GM19240 (cell line): ENCODE measurements around the gene MZF1.
"Not testable (repeated sequence)": the region's sequence is repeated elsewhere in the genome, so short reads cannot be mapped to it uniquely, and the experiment has no call there.

Experiments used
- DNase-seq: peaks from one replicate; pipeline ENCODE4 v3.0.0; 2011; ENCODE audit warnings: low spot score; ENCODE audit not compliant: insufficient read length

The MZF1 gene

DNA sequence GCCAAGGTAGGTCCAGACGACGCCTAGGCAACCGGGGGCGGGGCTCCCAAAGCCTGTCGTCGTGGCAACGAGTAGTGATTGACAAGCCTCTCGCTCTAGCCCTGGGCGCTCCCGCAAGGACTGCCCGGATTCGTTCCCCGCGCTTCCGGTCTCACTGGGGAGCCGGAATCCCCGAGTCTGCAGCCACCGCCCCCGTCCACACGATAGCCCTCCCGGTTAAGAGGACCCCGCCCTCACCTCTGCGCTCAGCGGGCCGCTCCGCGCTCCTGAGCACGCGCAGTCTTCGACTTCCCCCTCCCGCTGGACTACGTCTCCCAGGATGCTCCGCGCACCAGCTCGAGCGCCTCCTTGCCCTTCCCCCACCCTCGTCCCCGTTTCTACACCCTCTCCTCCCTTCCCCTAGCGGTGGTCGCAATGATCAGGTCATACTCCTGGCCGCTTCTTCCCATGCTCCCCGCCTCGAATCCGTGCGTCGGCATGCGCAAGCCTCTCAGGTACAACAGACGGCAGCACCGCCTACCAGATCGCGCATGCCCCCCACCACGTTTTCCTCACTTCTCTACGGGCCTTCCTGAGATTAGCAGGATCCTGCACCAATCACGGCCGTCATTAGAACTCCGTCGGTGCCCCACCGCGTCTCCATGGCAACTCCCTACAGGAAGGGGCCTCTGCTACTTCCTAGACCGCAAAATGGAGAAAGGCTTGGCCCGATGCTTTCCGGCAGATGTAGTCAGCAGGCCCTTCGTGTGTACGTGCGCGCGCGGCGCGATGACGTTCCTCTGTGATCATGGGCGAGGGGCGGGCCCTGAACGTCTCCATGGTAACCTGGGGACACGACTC is at the start of gene MZF1:
Gene MZF1, minus strand, starts transcription at position 518 of the 840 bp plus-strand sequence. CDS start 1,946 bp downstream, outside the sequence.
- peak; percentile 93 for DNase-seq

DNA sequence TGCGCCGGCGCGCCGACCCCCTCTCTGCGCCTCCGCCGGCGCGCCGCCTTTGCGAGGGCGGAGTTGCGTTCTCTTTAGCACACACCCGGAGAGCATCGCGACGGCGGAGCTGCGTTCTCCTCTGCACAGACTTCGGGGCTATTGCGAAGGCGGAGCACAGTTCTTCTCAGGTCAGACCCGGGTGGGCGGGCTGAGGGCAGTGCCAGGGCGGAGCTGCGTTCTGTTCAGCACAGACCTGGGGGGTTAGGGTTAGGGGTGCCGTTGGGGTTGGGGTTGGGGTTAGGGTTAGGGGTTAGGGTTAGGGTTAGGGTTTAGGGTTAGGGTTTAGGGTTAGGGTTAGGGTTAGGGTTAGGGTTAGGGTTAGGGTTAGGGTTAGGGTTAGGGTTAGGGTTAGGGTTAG is 34.1 kb upstream of the MZF1 start:
- not testable (repeated sequence) for DNase-seq

- DNase-seq: not testable (repeated sequence)
Observed at GRCh38 chr19:58606251-58606896, 33.2 kb upstream of the MZF1 start.

DNA sequence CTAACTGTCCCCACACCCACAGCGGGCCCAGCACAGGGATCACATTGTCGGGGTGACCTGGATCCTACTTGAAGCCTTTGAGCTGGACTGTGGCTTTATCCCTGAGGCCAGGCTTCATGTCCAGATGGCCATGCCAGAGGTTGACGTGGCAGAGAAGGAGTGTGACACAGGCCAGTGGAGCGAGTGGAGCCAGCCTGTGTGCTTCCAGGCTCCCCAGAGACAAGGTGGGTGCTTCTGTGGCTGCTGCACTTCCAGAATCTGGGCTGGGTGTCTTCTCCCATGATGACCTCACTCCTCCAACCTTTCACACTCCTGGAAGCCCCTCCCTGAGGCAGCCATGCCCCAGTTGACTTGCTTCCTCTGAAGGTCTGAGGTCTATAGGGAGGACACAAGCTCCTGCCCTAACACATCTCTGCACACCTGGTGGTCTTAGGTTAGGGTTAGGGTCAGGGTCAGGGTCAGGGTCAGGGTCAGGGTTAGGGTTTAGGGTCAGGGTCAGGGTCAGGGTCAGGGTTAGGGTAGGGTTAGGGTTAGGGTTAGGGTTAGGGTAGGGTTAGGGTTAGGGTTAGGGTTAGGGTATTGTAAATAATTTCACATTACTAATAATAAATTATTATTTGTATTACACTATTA is 13.1 kb upstream of the MZF1 start:
- no peak for DNase-seq

DNA sequence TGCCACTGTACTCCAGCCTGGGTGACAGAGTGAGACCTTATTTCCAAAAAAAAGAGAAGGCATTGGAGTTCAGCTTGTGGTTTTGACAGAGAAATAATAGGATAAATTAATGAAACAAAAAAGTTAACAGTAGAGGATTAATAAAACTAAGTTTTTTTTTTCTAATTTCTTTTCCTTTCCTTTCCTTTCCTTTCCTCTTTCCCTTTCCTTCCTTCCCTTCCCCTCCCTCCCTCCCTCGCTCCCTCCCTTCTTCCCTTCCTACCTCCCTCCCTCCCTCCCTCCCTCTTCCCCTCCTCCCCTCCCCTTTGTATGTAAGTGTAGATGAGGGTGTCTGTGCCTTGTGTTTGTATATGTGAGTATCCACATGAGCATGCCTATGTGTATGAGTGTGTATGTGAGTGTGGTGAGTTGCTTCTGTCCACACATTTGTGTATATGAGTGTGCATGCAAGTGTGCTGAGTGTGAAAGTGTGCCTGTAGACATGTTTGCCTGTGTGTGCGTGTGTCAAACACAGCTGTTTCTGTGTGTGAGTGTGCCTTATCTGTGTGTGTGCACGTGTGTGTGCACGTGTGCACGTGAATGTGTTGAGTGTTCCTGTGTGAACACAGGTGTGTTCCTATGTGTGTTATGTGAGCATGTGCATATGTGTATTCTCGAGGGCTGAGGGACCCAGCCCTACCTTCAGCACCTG is 12.5 kb upstream of the MZF1 start:
- no peak for DNase-seq

- DNase-seq: no peak
Observed at GRCh38 chr19:58584498-58585441, 11.6 kb upstream of the MZF1 start.

DNA sequence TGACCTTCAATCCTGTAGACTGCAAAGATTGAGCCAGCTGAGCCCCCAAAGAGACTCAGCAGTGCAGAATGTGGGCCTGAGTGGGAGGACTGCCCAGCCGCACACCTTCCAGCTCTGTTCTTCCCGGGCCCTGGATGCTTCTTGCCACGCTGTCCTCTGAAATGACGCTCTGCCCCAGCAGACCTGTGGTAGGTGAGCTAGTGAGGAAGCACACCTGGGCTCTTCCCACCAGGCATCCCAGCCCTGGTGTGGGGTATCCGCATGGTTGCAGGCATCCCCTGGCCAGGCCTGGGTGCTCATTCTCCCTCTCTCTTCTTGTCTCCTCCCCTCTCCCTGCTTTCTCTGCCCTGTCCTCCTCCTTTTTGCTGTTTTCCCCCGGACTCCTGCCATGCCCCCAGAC is 9.8 kb upstream of the MZF1 start:
- no peak for DNase-seq

GRCh38 chr19:58581227-58582141 is 8.3 kb upstream of the MZF1 start:
- peak; percentile 46 for DNase-seq

DNA sequence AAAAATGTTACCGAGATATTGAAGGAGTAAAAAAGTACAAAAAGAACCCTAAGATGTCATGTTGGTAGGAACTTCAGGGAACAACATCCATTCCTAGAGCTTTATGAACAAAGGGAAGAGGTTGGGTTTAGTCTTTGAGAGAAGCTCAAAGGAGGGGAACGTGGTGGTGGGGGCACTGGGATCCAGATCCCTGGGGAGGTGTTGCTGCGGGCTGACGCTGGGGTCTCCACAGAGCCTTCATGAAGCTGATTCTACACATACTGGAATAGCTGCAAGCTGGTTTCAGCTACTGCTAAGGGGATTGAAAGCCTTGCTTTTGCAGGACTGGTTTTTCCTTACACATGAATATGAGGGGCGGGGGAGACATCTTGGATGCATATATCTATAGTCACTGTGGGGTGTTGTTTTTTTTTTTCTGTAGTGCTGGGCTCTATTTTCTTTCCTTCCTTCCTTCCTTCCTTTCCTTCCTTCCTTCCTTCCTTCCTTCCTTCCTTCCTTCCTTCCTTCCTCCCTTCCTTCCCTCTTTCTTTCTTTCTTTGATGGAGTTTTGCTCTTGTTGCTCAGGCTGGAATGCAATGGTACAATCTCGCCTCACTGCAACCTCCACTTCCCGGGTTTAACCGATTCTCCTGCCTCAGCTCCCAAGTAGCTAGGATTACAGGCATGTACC is 6.5 kb upstream of the MZF1 start:
- DNase-seq: no peak

DNA sequence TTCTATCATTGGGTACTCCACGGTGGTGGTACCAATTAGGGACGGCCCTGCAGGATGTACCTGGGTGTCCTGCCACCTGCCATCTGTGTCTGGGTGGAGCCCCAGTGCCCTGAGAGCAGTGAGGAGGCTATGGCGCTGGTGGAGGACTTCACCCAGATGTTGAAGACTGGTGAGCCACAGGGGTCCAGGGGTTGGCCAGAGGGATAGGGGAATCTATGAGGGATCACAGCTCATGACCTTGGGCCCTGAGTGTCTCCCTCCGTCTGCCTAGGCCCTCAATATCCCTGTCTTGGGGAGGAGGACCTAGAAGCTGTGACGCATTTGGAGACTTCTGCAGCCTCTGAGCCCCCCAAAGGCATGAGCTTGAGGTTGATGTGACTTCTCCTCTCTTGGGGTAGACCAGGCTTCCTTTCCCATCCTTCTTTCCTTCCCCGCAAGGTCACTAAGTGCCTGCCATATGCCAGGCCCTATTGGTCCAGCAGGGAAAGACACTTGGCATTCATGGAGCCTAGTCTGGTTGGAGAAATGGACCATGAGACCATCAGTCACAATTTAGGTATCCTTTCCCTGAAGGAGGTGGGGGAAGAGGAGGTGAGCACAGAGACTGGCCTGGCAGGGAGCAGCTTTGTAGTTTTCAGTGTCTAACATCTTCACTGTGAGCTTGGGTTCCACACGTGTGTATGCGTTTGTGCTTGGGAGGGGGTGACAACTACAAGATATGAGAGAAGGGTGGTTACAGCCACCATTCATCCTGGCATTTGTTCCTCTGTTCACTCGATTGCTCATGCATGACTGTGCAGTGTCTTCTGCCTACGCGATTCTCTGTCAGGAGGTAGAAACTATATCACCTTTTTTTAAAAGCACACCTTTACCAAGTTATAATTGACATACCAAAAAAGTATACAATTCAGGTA is 5.1 kb upstream of the MZF1 start:
- DNase-seq: no peak

- DNase-seq: not testable (repeated sequence)
Observed at GRCh38 chr19:58577581-58577980, 4.4 kb upstream of the MZF1 start.

- peak; percentile 58 for DNase-seq
Observed at GRCh38 chr19:58575183-58576041, 2.3 kb upstream of the MZF1 start.

DNA sequence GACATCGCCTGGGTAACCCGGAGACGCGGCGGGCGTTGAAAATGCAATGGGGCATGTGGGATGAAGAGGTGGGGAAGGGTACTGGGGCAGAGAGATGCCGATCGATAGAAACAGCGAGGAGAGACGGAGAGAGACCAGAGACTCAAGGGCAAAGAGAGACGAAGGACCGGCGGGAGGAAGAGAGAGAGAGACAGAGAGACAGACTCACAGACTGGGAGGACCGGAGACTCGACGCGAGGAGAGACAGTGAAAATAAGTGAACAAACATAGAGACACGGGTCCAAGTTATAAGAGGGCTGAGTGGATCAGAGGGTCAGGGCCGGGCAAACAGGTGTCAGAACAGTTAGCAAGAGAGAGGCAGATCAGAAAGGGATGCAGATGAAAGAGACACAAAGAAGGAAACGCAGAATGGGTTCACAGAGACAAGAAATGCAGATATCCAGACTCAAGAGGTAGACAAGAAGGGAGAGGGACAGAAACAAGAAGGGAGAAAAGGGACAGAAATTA is 576 bp upstream of the MZF1 start:
- DNase-seq: no peak

DNA sequence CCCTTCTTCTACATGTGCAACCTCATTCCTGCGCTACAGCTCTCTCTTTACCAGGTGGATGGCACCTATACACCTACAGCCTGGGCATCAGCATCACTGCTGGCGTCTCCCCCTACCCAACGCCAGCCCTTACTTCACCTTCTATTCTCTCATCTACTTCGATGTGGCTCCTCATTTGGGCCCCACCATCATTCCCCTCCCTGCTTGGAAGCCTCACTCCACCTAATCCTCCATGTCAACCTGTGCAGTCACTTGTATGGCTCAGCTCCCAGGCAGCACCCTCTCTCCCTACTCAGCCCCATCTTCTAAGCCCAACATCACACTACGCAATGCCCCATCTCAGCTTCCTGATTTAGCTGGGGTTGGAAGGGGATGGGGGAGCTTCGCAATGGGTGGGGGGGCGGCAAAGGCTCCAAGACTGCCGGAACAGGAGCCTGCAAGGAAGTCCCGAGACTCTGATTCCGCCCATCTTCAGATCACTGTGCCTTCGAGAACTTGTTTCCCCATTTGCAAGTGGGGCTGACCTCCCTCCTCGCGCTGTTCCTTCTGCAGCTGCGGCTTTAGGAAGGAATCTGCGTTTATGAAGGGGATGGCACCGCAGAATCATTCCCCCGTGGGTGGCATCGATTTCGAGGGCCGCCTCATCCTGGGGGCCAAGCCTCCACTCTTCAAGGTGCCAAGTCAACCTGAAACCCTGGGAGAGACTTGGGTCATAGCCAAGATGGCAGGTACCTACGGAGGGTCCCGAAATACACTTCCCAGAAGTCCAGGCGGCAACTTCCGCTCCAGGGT is 913 bp downstream of the MZF1 start:
- no peak for DNase-seq

GRCh38 chr19:58571575-58571947 is 1.6 kb downstream of the MZF1 start:
- no peak for DNase-seq
